HepG2 (cell line): Measurements from ENCODE around the gene UBE2M. TPM values are rescaled to one million over a fixed set of nuclear protein-coding genes. Genes with fewer than 3 reads are reported as not detected.

Source experiments
- ATAC-seq: fragments of 200-7000 bp; cut with Tn5 transposase; 3 replicates; pipeline ENCODE4 v1.9.1; 2020; ENCODE audit warnings: mild to moderate bottlenecking, moderate library complexity
- BruUV-seq: library from RNA; stranded (reverse); fragments of 400-500 nt; replicated peaks from 2 replicates; lab custom pipeline; 2021; lab: Mats Ljungman, UMichigan
- CTCF ChIA-PET: fragments of 300-600 bp; formaldehyde crosslinking; extraction: SDS; loops from one replicate; lab custom pipeline; 2021; ENCODE audit warnings: low total read pairs, inconsistent platforms, low intra/inter-chr PET ratio; lab: Yijun Ruan, JAX
- POLR2A ChIA-PET: fragments of 350-600 bp; sonication (Branson Sonifier 250); formaldehyde crosslinking; loops from one replicate; lab custom pipeline; 2020; ENCODE audit warnings: antibody characterized with exemption, inconsistent platforms; lab: Yijun Ruan, JAX
- DNase-seq: peaks from one replicate; pipeline ENCODE4 v3.0.0-alpha.2; 2015; ENCODE audit warnings: low spot score
- FAIRE-seq: peaks from 3 replicates; lab custom pipeline; 2011; peaks lifted over from hg19 to GRCh38; lab: Jason Lieb, UNC
- H2AFZ ChIP-seq: one replicate; pipeline ENCODE4 v1.6.1; 2011; ENCODE audit warnings: low read length, inconsistent platforms
- H3K27ac ChIP-seq: fragments of 300-600 bp; 3 replicates; pipeline ENCODE4 v1.8.0; 2011; ENCODE audit warnings: mixed run types, mild to moderate bottlenecking, mixed read lengths, low read length, inconsistent platforms; ENCODE audit not compliant: insufficient read depth; ENCODE audit errors: extremely low read length
- H3K27me3 ChIP-seq, 2 experiments: fragments of 200-600 bp in 1 of 2; 2 replicates in 1 of 2; 3 replicates in 1 of 2; pipeline versions ENCODE4 v1.6.0 to v1.8.0; 2011; ENCODE audit warnings: low read length in 2 of 2, mild to moderate bottlenecking in 2 of 2, moderate library complexity in 2 of 2, inconsistent platforms in 1 of 2; ENCODE audit not compliant: insufficient read depth in 2 of 2, control insufficient read depth in 1 of 2
- H3K36me3 ChIP-seq, 2 experiments: fragments of 200-600 bp in 1 of 2; replicated peaks in 1 of 2; 2 replicates in 1 of 2; 3 replicates in 1 of 2; pipeline versions ENCODE4 v1.5.1 to v1.8.0; 2011; ENCODE audit warnings: low read length in 2 of 2, inconsistent platforms in 1 of 2; ENCODE audit not compliant: insufficient read depth in 2 of 2, control insufficient read depth in 1 of 2
- H3K4me1 ChIP-seq: 2 replicates; pipeline ENCODE4 v1.5.1; 2012; ENCODE audit warnings: low read length, inconsistent platforms; ENCODE audit not compliant: insufficient read depth
- H3K4me2 ChIP-seq: 2 replicates; pipeline ENCODE4 v1.6.0; 2011; ENCODE audit warnings: low read depth, low read length, inconsistent platforms
- H3K4me3 ChIP-seq, 3 experiments: fragments of 200-600 bp in 1 of 3; sonication (generic), shearing (Covaris generic) in 1 of 3; replicated peaks in 1 of 3; 2 replicates each; pipeline ENCODE4 v1.5.1; 2011 to 2016; ENCODE audit warnings: low read length in 3 of 3, inconsistent platforms in 2 of 3, low read depth in 2 of 3, mild to moderate bottlenecking in 2 of 3, control low read depth in 1 of 3, mixed read lengths in 1 of 3; ENCODE audit not compliant: insufficient read depth in 1 of 3
- H3K79me2 ChIP-seq: one replicate; pipeline ENCODE4 v1.6.1; 2011; ENCODE audit warnings: low read length, inconsistent platforms; ENCODE audit not compliant: insufficient read depth
- H3K9ac ChIP-seq: 2 replicates; pipeline ENCODE4 v1.6.0; 2011; ENCODE audit warnings: mild to moderate bottlenecking, low read depth, low read length, inconsistent platforms; ENCODE audit not compliant: insufficient read depth
- H3K9me3 ChIP-seq: 2 replicates; pipeline ENCODE4 v1.5.1; 2012; ENCODE audit warnings: mild to moderate bottlenecking, low read length
- H4K20me1 ChIP-seq: 2 replicates; pipeline ENCODE4 v1.6.0; 2011; ENCODE audit warnings: inconsistent platforms, mild to moderate bottlenecking, low read length, moderate library complexity; ENCODE audit not compliant: insufficient read depth
- CEBPB ChIP-seq: IDR thresholded peaks from 2 replicates; pipeline ENCODE4 v1.6.1; 2011; ENCODE audit warnings: low read depth, low read length, improper control_type of control experiment, borderline replicate concordance
- CREB1 ChIP-seq, 2 experiments: fragments of 450-650 bp in 1 of 2; IDR thresholded peaks; 2 replicates each; pipeline ENCODE4 v1.6.1; 2016 to 2017; ENCODE audit warnings: control low read depth in 1 of 2, mild to moderate bottlenecking in 1 of 2, missing compliant biosample characterization in 1 of 2, missing genetic modification characterization in 1 of 2
- ELF4 ChIP-seq: sonication (generic); formaldehyde crosslinking; IDR thresholded peaks from 2 replicates; pipeline ENCODE4 v1.5.0; 2020; ENCODE audit warnings: missing genetic modification reagents, mild to moderate bottlenecking, moderate library complexity, borderline replicate concordance
- MEIS2 ChIP-seq: sonication (generic); formaldehyde crosslinking; IDR thresholded peaks from 2 replicates; pipeline ENCODE4 v1.9.0; 2021; ENCODE audit warnings: mild to moderate bottlenecking, missing genetic modification reagents
- PRMT3 ChIP-seq: sonication (generic); formaldehyde crosslinking; IDR thresholded peaks from 2 replicates; pipeline ENCODE4 v1.8.1; 2022; ENCODE audit warnings: low read depth, mild to moderate bottlenecking, moderate library complexity, missing genetic modification reagents, borderline replicate concordance
- RBFOX2 ChIP-seq: fragments of 200-400 bp; formaldehyde crosslinking; IDR thresholded peaks from 2 replicates; pipeline ENCODE4 v1.6.1; 2017; ENCODE audit warnings: low read depth, mild to moderate bottlenecking, low read length
- TEAD2 ChIP-seq: sonication (generic); formaldehyde crosslinking; IDR thresholded peaks from 2 replicates; pipeline ENCODE4 v1.9.0; 2021; ENCODE audit warnings: missing genetic modification reagents
- ZNF703 ChIP-seq: sonication (generic); formaldehyde crosslinking; IDR thresholded peaks from 2 replicates; pipeline ENCODE4 v1.5.1; 2020; ENCODE audit warnings: missing genetic modification reagents, mild to moderate bottlenecking, moderate library complexity, borderline replicate concordance
- WGBS: methylation state at CpG from one replicate; pipeline ENCODE4 v1.1.6; 2017; ENCODE audit warnings: low lambda C conversion rate; 5-methylcytosine and 5-hydroxymethylcytosine counted together
- in situ Hi-C: cut with HindIII; loops from 2 replicates; pipeline ENCODE4 v1.10.0; 2017; ENCODE audit warnings: low pct_unique_long_range_greater_than_20kb; ENCODE audit not compliant: extremely low pct_ligation_motif_present
- intact Hi-C: fragments of 100-400 bp; cut with micrococcal nuclease; formaldehyde crosslinking; loops from one replicate; pipeline ENCODE4 v1.10.0; 2022; ENCODE audit not compliant: unreplicated experiment
- polyA plus RNA-seq, 8 experiments: library from polyadenylated mRNA; depleted of rRNA in 3 of 8; stranded (reverse) in 7 of 8; unstranded in 1 of 8; fragments of >200 nt; fragmentation: Illumina TruSeq in 4 of 8; extraction: Trizol in 4 of 8; gene quantifications; 2 replicates each; pipeline versions ENCODE4 v1.2.1 to v1.2.3, GENCODE V29; 2011 to 2016; ENCODE audit warnings: low read depth in 4 of 8, missing spikeins in 1 of 8, mixed read lengths in 1 of 8; ENCODE audit not compliant: insufficient read depth in 1 of 8
- total RNA-seq, 5 experiments: library from RNA; depleted of rRNA; stranded (reverse); fragments of >200 nt; fragmentation: Illumina TruSeq; extraction: Trizol; gene quantifications; 2 replicates each; pipeline ENCODE4 v1.2.3, GENCODE V29; 2016; ENCODE audit warnings: low read depth in 1 of 5
- TF ChIP-seq, protein P1 (sequence below): sonication (generic); formaldehyde crosslinking; IDR thresholded peaks from 2 replicates; pipeline ENCODE4 v1.4.0; 2020; ENCODE audit warnings: missing genetic modification reagents
- TF ChIP-seq, protein P2 (sequence below): sonication (generic); formaldehyde crosslinking; IDR thresholded peaks from 2 replicates; pipeline ENCODE4 v1.4.0; 2020; ENCODE audit warnings: missing genetic modification reagents
- TF ChIP-seq, protein P3 (sequence below): sonication (generic); formaldehyde crosslinking; IDR thresholded peaks from 2 replicates; pipeline ENCODE4 v1.4.0; 2020; ENCODE audit warnings: missing genetic modification reagents
- TF ChIP-seq, protein P4 (sequence below): sonication (generic); formaldehyde crosslinking; IDR thresholded peaks from 2 replicates; pipeline ENCODE4 v1.4.0; 2020; ENCODE audit warnings: missing genetic modification reagents, borderline replicate concordance

UBE2M gene
- total and polyA plus RNA-seq, 2 of the 13 experiments (the other 11 are each of a cell fraction or from before 2014, with no cell fraction given): 36.2 to 50.3 TPM

DNA sequence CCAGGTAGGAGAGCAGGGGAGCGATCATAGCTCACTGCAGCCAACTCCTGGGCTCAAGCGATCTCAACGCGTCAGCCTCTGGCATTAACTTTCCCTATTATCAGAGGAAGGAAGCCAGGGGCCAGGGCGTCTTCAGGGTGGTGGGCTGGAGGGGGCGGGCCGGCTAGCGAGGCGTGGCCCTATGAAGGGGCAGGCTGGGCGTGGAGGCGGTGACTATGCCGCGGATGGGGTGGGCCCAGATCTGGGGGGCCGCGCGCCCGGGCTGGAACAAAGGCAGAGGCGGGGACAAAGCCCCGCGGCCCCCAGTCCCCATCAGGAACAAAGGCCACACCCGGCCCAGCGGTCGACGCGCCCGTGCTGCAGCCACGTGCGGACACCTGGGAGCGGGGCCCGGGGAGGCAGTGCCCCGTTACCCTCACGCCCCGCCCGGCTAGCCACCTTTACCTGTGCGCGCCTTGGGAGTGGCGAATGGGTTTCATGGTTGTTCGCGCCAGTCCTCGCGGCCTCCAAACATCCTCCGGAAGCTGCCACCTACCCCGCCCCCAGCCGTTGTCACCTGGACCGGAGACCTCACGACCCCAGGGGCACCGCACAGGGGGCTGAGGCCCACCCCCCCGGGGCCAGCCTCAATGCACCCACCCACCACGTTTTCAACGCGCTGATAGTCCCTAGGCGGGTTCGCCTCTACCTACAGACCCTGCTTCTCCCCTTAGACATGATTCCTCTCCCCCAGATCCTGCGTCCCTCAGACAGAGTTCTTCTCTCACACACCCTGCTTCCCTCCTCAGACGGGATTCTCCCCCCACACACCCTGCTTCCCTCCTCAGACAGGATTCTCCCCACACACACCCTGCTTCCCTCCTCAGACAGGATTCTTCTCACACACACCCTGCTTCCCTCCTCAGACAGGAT is 19.9 kb downstream of the UBE2M start:
- Histone ChIP-seq H3K9me3 (no peaks in the 10 kb centered on the region), H3K4me2 (peak overlapping the region; percentile 76), H3K9ac (peak overlapping the region; percentile 47; the same call in 1 of the 2 replicates), H4K20me1 (no peaks in the 10 kb centered on the region), H3K79me2 (no peaks in the 10 kb centered on the region), H3K27me3 (no peaks in the 10 kb centered on the region; a peak in 1 of 5 replicates), H3K4me3 (peak overlapping the region; percentile 23 to 57 (median 55); a peak in 5 of 6 replicates), H3K36me3 (no peaks in the 10 kb centered on the region), H3K27ac (no peak overlapping the region), H3K4me1 (peaks cover 28% of the 10 kb centered on the region), H2AFZ (no peak overlapping the region)
- 29% methylated on average over 13 of the region's 55 CpGs for WGBS
- peak; percentile 72 for ATAC-seq
- no peak for DNase-seq
- intact Hi-C loops: no loop called here
- ChIA-PET POLR2A (interaction anchor here (1.2 to 1.6 kb wide), 2 partner anchors 19 to 27 kb away, joined by 3 to 5 read pairs; partner anchors contain the start of genes SLC27A5 and ZBTB45), CTCF (no interaction called here)
- BruUV-seq: no TSS peak
- no peak for FAIRE-seq
- in situ Hi-C loops: no loop called here
- TF ChIP-seq TEAD2 (CRISPR knock-in tag) (no peak), CREB1 (IDR thresholded peaks at IDR 0.05) (no peak), CREB1 (CRISPR knock-in tag; IDR thresholded peaks at IDR 0.05) (no peak), RBFOX2 (peak; percentile 63), PRMT3 (no peak), ZNF703 (CRISPR knock-in tag) (no peak), MEIS2 (CRISPR knock-in tag) (no peak), ELF4 (CRISPR knock-in tag) (no peak), CEBPB (no peak)
- TF ChIP-seq, protein P1, sequence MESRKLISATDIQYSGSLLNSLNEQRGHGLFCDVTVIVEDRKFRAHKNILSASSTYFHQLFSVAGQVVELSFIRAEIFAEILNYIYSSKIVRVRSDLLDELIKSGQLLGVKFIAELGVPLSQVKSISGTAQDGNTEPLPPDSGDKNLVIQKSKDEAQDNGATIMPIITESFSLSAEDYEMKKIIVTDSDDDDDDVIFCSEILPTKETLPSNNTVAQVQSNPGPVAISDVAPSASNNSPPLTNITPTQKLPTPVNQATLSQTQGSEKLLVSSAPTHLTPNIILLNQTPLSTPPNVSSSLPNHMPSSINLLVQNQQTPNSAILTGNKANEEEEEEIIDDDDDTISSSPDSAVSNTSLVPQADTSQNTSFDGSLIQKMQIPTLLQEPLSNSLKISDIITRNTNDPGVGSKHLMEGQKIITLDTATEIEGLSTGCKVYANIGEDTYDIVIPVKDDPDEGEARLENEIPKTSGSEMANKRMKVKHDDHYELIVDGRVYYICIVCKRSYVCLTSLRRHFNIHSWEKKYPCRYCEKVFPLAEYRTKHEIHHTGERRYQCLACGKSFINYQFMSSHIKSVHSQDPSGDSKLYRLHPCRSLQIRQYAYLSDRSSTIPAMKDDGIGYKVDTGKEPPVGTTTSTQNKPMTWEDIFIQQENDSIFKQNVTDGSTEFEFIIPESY (CRISPR knock-in tag): peak; percentile 20; the same call in 1 of the 2 replicates
- TF ChIP-seq, protein P2, sequence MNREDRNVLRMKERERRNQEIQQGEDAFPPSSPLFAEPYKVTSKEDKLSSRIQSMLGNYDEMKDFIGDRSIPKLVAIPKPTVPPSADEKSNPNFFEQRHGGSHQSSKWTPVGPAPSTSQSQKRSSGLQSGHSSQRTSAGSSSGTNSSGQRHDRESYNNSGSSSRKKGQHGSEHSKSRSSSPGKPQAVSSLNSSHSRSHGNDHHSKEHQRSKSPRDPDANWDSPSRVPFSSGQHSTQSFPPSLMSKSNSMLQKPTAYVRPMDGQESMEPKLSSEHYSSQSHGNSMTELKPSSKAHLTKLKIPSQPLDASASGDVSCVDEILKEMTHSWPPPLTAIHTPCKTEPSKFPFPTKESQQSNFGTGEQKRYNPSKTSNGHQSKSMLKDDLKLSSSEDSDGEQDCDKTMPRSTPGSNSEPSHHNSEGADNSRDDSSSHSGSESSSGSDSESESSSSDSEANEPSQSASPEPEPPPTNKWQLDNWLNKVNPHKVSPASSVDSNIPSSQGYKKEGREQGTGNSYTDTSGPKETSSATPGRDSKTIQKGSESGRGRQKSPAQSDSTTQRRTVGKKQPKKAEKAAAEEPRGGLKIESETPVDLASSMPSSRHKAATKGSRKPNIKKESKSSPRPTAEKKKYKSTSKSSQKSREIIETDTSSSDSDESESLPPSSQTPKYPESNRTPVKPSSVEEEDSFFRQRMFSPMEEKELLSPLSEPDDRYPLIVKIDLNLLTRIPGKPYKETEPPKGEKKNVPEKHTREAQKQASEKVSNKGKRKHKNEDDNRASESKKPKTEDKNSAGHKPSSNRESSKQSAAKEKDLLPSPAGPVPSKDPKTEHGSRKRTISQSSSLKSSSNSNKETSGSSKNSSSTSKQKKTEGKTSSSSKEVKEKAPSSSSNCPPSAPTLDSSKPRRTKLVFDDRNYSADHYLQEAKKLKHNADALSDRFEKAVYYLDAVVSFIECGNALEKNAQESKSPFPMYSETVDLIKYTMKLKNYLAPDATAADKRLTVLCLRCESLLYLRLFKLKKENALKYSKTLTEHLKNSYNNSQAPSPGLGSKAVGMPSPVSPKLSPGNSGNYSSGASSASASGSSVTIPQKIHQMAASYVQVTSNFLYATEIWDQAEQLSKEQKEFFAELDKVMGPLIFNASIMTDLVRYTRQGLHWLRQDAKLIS: no peak
- TF ChIP-seq, protein P3, sequence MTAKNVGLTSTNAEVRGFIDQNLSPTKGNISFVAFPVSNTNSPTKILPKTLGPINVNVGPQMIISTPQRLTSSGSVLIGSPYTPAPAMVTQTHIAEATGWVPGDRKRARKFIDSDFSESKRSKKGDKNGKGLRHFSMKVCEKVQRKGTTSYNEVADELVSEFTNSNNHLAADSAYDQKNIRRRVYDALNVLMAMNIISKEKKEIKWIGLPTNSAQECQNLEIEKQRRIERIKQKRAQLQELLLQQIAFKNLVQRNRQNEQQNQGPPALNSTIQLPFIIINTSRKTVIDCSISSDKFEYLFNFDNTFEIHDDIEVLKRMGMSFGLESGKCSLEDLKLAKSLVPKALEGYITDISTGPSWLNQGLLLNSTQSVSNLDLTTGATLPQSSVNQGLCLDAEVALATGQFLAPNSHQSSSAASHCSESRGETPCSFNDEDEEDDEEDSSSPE (CRISPR knock-in tag): no peak
- TF ChIP-seq, protein P4, sequence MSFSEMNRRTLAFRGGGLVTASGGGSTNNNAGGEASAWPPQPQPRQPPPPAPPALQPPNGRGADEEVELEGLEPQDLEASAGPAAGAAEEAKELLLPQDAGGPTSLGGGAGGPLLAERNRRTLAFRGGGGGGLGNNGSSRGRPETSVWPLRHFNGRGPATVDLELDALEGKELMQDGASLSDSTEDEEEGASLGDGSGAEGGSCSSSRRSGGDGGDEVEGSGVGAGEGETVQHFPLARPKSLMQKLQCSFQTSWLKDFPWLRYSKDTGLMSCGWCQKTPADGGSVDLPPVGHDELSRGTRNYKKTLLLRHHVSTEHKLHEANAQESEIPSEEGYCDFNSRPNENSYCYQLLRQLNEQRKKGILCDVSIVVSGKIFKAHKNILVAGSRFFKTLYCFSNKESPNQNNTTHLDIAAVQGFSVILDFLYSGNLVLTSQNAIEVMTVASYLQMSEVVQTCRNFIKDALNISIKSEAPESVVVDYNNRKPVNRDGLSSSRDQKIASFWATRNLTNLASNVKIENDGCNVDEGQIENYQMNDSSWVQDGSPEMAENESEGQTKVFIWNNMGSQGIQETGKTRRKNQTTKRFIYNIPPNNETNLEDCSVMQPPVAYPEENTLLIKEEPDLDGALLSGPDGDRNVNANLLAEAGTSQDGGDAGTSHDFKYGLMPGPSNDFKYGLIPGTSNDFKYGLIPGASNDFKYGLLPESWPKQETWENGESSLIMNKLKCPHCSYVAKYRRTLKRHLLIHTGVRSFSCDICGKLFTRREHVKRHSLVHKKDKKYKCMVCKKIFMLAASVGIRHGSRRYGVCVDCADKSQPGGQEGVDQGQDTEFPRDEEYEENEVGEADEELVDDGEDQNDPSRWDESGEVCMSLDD: no peak
